ENCODE results near the gene CEP85L.

CEP85L gene

DNA sequence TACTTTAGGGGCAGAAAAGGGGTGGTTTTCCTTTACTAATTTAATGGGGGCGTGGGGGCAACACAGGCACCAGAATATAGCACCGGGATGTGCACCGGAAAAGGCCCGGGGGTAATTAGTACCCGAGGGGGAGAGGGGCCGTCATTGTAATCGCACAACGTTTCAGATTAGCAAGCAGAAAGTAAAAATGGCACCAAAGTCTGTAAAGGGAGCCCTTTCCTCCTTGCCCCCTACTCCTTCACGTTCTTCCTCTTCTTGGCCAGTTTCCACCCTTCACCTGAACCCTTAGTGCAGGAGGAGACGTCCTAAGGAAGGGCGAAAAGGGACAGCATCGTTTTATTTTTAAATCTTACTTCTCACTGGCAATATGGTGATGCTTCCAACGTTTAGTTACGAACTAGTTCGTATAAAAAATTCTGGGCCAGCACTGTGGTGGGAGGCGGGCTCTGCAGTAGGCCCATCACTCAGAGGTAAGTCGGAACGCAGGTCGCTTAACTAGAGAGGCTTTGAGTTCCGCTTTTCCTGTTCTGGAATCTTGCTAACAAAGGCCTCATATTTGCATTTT lies 742 bp upstream of the CEP85L start:
- H3K27ac ChIP-seq (ENCODE audit: low read length), result peak overlapping the region; percentile 87
- H3K4me3 ChIP-seq (ENCODE audit: low read depth in 1 of 2, low read length in 2 of 2), result peak overlapping the region; percentile 36 to 70; a peak in 3 of 4 replicates
- peak overlapping the region; percentile 91 for H3K9ac ChIP-seq (ENCODE audit: low read depth, low read length)
- peak overlapping the region; percentile 78 for H3K4me2 ChIP-seq (ENCODE audit: insufficient read depth, low read length)
- peaks cover 75% of the 10 kb centered on the region for H3K79me2 ChIP-seq (ENCODE audit: insufficient read depth, low read length)
- 0 out of 2 replicates have a peak, but pooled peaks cover 6% of the 10 kb centered on the region for H4K20me1 ChIP-seq (ENCODE audit: insufficient read depth, low read length)
- DNase-seq (no peak), ATAC-seq (ENCODE audit: insufficient read depth, low read depth) (no peak)
- TF ChIP-seq, protein P1, sequence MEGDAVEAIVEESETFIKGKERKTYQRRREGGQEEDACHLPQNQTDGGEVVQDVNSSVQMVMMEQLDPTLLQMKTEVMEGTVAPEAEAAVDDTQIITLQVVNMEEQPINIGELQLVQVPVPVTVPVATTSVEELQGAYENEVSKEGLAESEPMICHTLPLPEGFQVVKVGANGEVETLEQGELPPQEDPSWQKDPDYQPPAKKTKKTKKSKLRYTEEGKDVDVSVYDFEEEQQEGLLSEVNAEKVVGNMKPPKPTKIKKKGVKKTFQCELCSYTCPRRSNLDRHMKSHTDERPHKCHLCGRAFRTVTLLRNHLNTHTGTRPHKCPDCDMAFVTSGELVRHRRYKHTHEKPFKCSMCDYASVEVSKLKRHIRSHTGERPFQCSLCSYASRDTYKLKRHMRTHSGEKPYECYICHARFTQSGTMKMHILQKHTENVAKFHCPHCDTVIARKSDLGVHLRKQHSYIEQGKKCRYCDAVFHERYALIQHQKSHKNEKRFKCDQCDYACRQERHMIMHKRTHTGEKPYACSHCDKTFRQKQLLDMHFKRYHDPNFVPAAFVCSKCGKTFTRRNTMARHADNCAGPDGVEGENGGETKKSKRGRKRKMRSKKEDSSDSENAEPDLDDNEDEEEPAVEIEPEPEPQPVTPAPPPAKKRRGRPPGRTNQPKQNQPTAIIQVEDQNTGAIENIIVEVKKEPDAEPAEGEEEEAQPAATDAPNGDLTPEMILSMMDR (IDR thresholded peaks at IDR 0.05; ENCODE audit: borderline replicate concordance, extremely low read depth, low read length, poor library complexity, severe bottlenecking), result no peak
- TF ChIP-seq EZH2 (IDR thresholded peaks at IDR 0.05; ENCODE audit: borderline replicate concordance, low read depth, low read length, severe bottlenecking), result no peak
- H3K36me3 ChIP-seq (ENCODE audit: insufficient read depth, low read length), result peaks cover 4% of the 10 kb centered on the region; the same call in 1 of the 2 replicates
- H3K9me3 ChIP-seq (ENCODE audit: insufficient read depth, low read length, severe bottlenecking), result no peaks in the 10 kb centered on the region
- H2AFZ ChIP-seq (ENCODE audit: low read depth, low read length), result peak overlapping the region; percentile 77
- H3K4me1 ChIP-seq (ENCODE audit: insufficient read depth, low read length), result peaks cover 52% of the 10 kb centered on the region
- H3K27me3 ChIP-seq (ENCODE audit: insufficient read depth, low read length, poor library complexity), result no peaks in the 10 kb centered on the region

GRCh38 chr6:118650582-118651281 lies 659 bp downstream of the CEP85L start:
- Histone ChIP-seq H3K79me2 (ENCODE audit: insufficient read depth, low read length) (peaks cover 83% of the 10 kb centered on the region), H3K4me3 (ENCODE audit: low read depth in 1 of 2, low read length in 2 of 2) (peak overlapping the region; percentile 60 to 70), H3K9me3 (ENCODE audit: insufficient read depth, low read length, severe bottlenecking) (no peaks in the 10 kb centered on the region), H3K4me1 (ENCODE audit: insufficient read depth, low read length) (peaks cover 38% of the 10 kb centered on the region), H3K9ac (ENCODE audit: low read depth, low read length) (peak overlapping the region; percentile 91), H3K27me3 (ENCODE audit: insufficient read depth, low read length, poor library complexity) (no peaks in the 10 kb centered on the region), H4K20me1 (ENCODE audit: insufficient read depth, low read length) (peaks cover 13% of the 10 kb centered on the region; the same call in 1 of the 2 replicates), H3K4me2 (ENCODE audit: insufficient read depth, low read length) (peak overlapping the region; percentile 68), H2AFZ (ENCODE audit: low read depth, low read length) (peak overlapping the region; percentile 78), H3K36me3 (ENCODE audit: insufficient read depth, low read length) (peaks cover 7% of the 10 kb centered on the region; the same call in 1 of the 2 replicates), H3K27ac (ENCODE audit: low read length) (peak overlapping the region; percentile 94)
- ATAC-seq (ENCODE audit: insufficient read depth, low read depth), result peak; percentile 50
- peak; percentile 55 for DNase-seq
- no peak for TF ChIP-seq EZH2 (IDR thresholded peaks at IDR 0.05; ENCODE audit: borderline replicate concordance, low read depth, low read length, severe bottlenecking)
- TF ChIP-seq, protein P1 (IDR thresholded peaks at IDR 0.05; ENCODE audit: borderline replicate concordance, extremely low read depth, low read length, poor library complexity, severe bottlenecking), result no peak

GRCh38 chr6:118649918-118650581 lies 1.3 kb downstream of the CEP85L start:
- DNase-seq (no peak), ATAC-seq (ENCODE audit: insufficient read depth, low read depth) (no peak)
- H3K4me1 ChIP-seq (ENCODE audit: insufficient read depth, low read length), result peaks cover 31% of the 10 kb centered on the region
- peak overlapping the region; percentile 91 for H3K9ac ChIP-seq (ENCODE audit: low read depth, low read length)
- peaks cover 9% of the 10 kb centered on the region for H3K36me3 ChIP-seq (ENCODE audit: insufficient read depth, low read length)
- peaks cover 83% of the 10 kb centered on the region for H3K79me2 ChIP-seq (ENCODE audit: insufficient read depth, low read length)
- H4K20me1 ChIP-seq (ENCODE audit: insufficient read depth, low read length), result peaks cover 17% of the 10 kb centered on the region; the same call in 1 of the 2 replicates
- H3K9me3 ChIP-seq (ENCODE audit: insufficient read depth, low read length, severe bottlenecking), result no peaks in the 10 kb centered on the region
- peak overlapping the region; percentile 78 for H2AFZ ChIP-seq (ENCODE audit: low read depth, low read length)
- peak overlapping the region; percentile 94 for H3K27ac ChIP-seq (ENCODE audit: low read length)
- H3K4me3 ChIP-seq (ENCODE audit: low read depth in 1 of 2, low read length in 2 of 2), result peak overlapping the region; percentile 60 to 70
- H3K4me2 ChIP-seq (ENCODE audit: insufficient read depth, low read length), result peak overlapping the region; percentile 68
- H3K27me3 ChIP-seq (ENCODE audit: insufficient read depth, low read length, poor library complexity), result no peaks in the 10 kb centered on the region
- TF ChIP-seq EZH2 (IDR thresholded peaks at IDR 0.05; ENCODE audit: borderline replicate concordance, low read depth, low read length, severe bottlenecking), result no peak
- TF ChIP-seq, protein P1 (IDR thresholded peaks at IDR 0.05; ENCODE audit: borderline replicate concordance, extremely low read depth, low read length, poor library complexity, severe bottlenecking), result no peak
